ENCODE data around the gene KDM4F. TPM values are rescaled to one million over a fixed set of nuclear protein-coding genes. Genes with fewer than 3 reads are reported as not detected.

Gene KDM4F
- total RNA-seq, 4 donors from 2014 or later, result not detected

DNA sequence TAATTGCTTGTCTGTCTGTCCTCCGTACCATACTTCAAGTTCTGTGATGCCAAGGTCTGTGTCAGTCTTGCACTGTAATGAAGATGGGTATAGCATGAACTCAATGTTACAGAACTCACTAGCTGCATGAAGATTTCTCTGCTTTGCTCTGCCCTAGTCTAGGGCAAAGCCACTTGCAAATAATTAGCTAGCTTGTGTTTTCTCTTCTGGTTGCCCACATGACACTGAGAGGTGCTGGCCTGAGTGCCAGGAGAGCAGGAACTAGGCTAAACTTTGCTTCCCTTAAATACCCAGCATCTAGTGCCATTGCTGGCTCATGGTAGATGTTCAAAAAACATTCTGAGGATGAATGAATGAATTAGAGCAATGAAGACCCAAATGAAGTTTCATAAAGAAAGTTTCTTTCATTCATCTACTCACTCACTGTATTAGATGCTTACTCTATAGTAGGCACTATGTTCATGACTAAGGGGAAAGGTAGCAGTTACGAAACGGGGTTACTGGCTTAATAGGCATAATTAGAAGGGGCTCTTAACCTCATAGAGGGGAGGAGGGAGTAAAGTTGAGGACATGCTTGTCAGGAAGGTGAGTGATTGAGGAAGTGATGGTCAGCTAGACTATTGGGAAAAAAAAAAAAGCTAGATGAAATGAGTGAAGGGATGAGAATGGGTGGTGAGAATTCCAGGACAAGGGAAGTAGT lies 36.0 kb downstream of the KDM4F start:
- H3K27ac ChIP-seq, result no peak overlapping the region
- 93 to 94% methylated on average over 3 of the region's 3 CpGs for WGBS, 2 donors

DNA sequence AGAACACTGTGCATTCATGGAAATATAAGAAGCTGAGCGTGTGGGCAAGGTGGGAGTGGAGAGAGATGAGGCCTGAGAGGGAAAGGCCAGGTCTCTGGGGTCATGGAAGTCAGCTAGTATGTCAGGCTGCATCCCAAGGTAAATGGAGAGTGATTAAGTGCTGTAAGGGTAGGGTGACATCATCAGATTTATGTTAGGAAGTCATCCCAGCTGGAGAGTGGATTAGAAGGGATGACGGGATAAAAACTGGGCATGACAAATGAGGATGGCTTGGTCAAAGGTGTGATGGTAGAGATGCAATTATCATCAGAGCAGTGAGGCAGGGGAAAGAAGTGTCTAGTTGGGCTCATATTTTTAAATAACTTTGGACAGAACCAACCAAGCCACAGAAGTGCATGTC lies 36.9 kb downstream of the KDM4F start:
- H3K9me3 ChIP-seq, result no peaks in the 10 kb centered on the region
- no peak for DNase-seq
- intact Hi-C loops (cut with DNase I), result no loop called here
- WGBS, 2 donors, result 93 to 94% methylated on average over 2 of the region's 2 CpGs
- no peak overlapping the region for H3K27ac ChIP-seq
- no peaks in the 10 kb centered on the region for H3K36me3 ChIP-seq
- TF ChIP-seq, protein P1, sequence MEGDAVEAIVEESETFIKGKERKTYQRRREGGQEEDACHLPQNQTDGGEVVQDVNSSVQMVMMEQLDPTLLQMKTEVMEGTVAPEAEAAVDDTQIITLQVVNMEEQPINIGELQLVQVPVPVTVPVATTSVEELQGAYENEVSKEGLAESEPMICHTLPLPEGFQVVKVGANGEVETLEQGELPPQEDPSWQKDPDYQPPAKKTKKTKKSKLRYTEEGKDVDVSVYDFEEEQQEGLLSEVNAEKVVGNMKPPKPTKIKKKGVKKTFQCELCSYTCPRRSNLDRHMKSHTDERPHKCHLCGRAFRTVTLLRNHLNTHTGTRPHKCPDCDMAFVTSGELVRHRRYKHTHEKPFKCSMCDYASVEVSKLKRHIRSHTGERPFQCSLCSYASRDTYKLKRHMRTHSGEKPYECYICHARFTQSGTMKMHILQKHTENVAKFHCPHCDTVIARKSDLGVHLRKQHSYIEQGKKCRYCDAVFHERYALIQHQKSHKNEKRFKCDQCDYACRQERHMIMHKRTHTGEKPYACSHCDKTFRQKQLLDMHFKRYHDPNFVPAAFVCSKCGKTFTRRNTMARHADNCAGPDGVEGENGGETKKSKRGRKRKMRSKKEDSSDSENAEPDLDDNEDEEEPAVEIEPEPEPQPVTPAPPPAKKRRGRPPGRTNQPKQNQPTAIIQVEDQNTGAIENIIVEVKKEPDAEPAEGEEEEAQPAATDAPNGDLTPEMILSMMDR (IDR thresholded peaks at IDR 0.05), result no peak
- TF ChIP-seq POLR2A (IDR thresholded peaks at IDR 0.05), result no peak
- no peaks in the 10 kb centered on the region for H3K27me3 ChIP-seq
- H3K4me1 ChIP-seq, result peaks cover 6 to 20% of the 10 kb centered on the region in 2 donors
- no peak overlapping the region for H3K4me3 ChIP-seq (replicated peaks in 1 of 3)

More for the DNA sequence above, 36.0 kb downstream of the KDM4F start:
- intact Hi-C loops (cut with DNase I), result no loop called here
- H3K4me3 ChIP-seq (replicated peaks in 1 of 3), result no peak overlapping the region
- no peaks in the 10 kb centered on the region for H3K9me3 ChIP-seq
- H3K4me1 ChIP-seq, result peaks cover 4 to 20% of the 10 kb centered on the region in 2 donors
- H3K36me3 ChIP-seq, result no peaks in the 10 kb centered on the region
- no peak for TF ChIP-seq POLR2A (IDR thresholded peaks at IDR 0.05)
- TF ChIP-seq, protein P1 (IDR thresholded peaks at IDR 0.05), result no peak
- H3K27me3 ChIP-seq, result no peaks in the 10 kb centered on the region
- DNase-seq, result no peak

DNA sequence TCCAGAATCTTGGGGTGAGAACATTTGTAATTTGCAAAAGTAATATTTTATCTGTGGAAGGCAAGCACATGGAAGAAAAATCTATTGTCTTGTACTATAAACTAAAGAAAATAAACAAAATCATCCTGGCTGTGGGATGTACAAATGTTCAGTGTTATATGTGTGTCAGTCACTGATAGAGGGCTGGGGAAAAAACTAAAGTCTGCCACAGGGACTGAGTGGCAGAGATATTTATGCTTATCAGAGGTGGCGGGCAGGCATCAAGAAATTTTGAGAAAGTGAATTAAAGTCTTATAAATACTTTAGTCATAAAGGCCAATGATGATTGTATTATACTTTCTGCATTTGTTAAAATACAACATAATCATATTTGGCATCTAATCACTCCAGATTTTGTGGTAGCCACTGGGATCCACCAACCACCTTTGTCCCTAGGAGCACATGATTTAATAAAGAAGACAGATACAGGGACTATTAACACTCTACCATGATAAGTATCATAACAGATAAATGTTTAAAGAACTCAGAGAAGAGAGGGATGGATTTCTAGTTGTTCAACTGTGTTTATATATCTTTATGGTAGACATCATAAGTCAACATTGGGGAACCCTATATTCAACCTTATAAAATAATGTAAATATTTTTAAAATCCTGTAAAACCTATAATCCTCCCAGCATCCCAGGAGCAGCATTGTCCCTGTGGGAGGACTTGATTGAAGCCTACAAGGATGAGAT lies 37.8 kb downstream of the KDM4F start:
- peaks cover 4 to 19% of the 10 kb centered on the region in 2 donors for H3K4me1 ChIP-seq
- H3K36me3 ChIP-seq, result no peaks in the 10 kb centered on the region
- WGBS, 2 donors, result 95% methylated on average over 1 of the region's 1 CpG
- H3K9me3 ChIP-seq, result no peaks in the 10 kb centered on the region
- TF ChIP-seq, protein P1 (IDR thresholded peaks at IDR 0.05), result no peak
- no peak for TF ChIP-seq POLR2A (IDR thresholded peaks at IDR 0.05)
- no peak overlapping the region for H3K4me3 ChIP-seq (replicated peaks in 1 of 3)
- no peaks in the 10 kb centered on the region for H3K27me3 ChIP-seq
- H3K27ac ChIP-seq, result no peak overlapping the region
- intact Hi-C loops (cut with DNase I), result no loop called here
- no peak for DNase-seq

DNA sequence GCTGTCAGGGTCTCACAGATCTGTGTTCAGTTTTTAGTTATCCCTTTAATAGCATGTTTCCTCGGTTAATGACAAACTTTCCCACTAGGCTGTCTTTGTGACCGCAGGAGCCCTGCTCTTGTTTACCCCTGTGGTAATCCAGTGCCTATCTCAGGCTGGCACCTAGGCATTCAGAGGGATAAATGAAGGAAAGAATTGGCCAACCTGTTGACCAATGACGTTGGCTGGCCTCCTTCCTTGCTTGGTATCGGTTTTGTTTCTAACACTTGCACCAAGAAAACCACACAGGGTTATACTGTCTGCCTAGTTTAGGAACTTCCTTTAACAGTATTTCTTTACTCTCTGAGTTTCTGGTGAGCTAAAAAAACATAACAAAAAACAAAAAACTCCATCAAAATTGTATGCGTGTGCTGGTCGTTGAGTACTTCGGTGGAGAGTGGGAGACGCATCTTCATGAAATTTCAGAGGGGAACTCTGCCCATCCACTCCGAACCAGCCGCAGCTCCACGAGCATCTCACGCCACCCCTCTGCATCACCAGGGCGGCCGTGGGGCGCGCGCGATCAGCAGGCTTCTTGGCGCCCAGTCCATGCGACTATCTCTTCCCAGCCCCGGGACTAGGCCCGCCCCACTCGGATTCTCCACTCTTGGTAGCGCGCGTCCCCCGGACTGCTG lies 39.9 kb downstream of the KDM4F start:
- intact Hi-C loops (cut with DNase I), result no loop called here
- WGBS, 2 donors, result 14 to 34% methylated on average over 11 to 27 of the region's 27 CpGs

More for the DNA sequence above, 39.9 kb downstream of the KDM4F start:
- no peaks in the 10 kb centered on the region for H3K27me3 ChIP-seq
- TF ChIP-seq, protein P1 (IDR thresholded peaks at IDR 0.05), result no peak
- TF ChIP-seq POLR2A (IDR thresholded peaks at IDR 0.05), result no peak
- DNase-seq, result no peak
- no peaks in the 10 kb centered on the region for H3K36me3 ChIP-seq
- H3K27ac ChIP-seq, result peak overlapping the region; percentile 63 to 97 (median 93)
- H3K4me3 ChIP-seq (replicated peaks in 1 of 3), result peak overlapping the region; percentile 52 to 88 (median 64)
- no peaks in the 10 kb centered on the region for H3K9me3 ChIP-seq
- H3K4me1 ChIP-seq, result peaks cover 4 to 34% of the 10 kb centered on the region in 2 donors
